DND-41 (cell line): ENCODE results near the gene RUVBL1.

Source experiments
- EZH2 ChIP-seq: IDR thresholded peaks from 3 replicates; pipeline ENCODE4 v1.6.1; 2012; ENCODE audit warnings: borderline replicate concordance, low read depth, mild to moderate bottlenecking, moderate library complexity, low read length, inconsistent platforms; ENCODE audit not compliant: severe bottlenecking
- TF ChIP-seq, protein P1 (sequence below): IDR thresholded peaks from 2 replicates; pipeline ENCODE4 v1.5.1; 2012; ENCODE audit warnings: borderline replicate concordance, low read length, moderate library complexity, mild to moderate bottlenecking; ENCODE audit not compliant: poor library complexity, severe bottlenecking; ENCODE audit errors: extremely low read depth

DNA sequence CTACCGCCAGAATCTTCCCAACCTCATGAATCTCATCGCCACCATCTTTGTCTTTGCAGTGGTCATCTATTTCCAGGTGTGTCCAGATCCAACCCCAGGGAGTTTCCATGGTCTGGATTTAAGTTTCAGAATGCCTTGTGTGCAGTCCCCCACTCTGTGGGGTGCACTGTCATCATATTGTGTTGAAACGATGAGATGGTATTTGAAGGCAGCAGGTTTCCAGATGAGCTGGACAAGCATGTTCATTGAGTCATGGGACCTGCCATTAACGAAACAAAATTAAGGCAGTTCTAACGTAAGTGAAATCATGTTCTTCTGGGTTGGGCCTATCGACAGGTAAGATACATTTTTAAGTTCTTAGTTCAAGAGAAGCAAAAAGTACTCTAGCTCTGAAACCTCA, 58.6 kb downstream of the RUVBL1 start:
- TF ChIP-seq, protein P1, sequence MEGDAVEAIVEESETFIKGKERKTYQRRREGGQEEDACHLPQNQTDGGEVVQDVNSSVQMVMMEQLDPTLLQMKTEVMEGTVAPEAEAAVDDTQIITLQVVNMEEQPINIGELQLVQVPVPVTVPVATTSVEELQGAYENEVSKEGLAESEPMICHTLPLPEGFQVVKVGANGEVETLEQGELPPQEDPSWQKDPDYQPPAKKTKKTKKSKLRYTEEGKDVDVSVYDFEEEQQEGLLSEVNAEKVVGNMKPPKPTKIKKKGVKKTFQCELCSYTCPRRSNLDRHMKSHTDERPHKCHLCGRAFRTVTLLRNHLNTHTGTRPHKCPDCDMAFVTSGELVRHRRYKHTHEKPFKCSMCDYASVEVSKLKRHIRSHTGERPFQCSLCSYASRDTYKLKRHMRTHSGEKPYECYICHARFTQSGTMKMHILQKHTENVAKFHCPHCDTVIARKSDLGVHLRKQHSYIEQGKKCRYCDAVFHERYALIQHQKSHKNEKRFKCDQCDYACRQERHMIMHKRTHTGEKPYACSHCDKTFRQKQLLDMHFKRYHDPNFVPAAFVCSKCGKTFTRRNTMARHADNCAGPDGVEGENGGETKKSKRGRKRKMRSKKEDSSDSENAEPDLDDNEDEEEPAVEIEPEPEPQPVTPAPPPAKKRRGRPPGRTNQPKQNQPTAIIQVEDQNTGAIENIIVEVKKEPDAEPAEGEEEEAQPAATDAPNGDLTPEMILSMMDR, result no peak
- TF ChIP-seq EZH2, result no peak
